HepG2 (cell line): Measurements from ENCODE around the gene TMEM209. TPM values are rescaled to one million over a fixed set of nuclear protein-coding genes. Genes with fewer than 3 reads are reported as not detected.

Experiments used
- AFF4 ChIP-seq: sonication (generic); formaldehyde crosslinking; IDR thresholded peaks from 2 replicates; pipeline ENCODE4 v1.4.0; 2020; ENCODE audit warnings: missing genetic modification reagents
- CEBPB ChIP-seq: IDR thresholded peaks from 2 replicates; pipeline ENCODE4 v1.6.1; 2011; ENCODE audit warnings: low read depth, low read length, improper control_type of control experiment, borderline replicate concordance
- CEBPG ChIP-seq: IDR thresholded peaks from 2 replicates; pipeline ENCODE4 v1.6.1; 2016
- CREB1 ChIP-seq, 2 experiments: fragments of 450-650 bp in 1 of 2; IDR thresholded peaks; 2 replicates each; pipeline ENCODE4 v1.6.1; 2016 to 2017; ENCODE audit warnings: control low read depth in 1 of 2, mild to moderate bottlenecking in 1 of 2, missing compliant biosample characterization in 1 of 2, missing genetic modification characterization in 1 of 2
- FOXP1 ChIP-seq, 2 experiments: fragments of 450-650 bp in 1 of 2; IDR thresholded peaks; 2 replicates each; pipeline ENCODE4 v1.6.1; 2017 to 2018; ENCODE audit warnings: antibody characterized with exemption in 1 of 2
- MAFG ChIP-seq: sonication (generic); formaldehyde crosslinking; IDR thresholded peaks from 2 replicates; pipeline ENCODE4 v1.5.1; 2020; ENCODE audit warnings: mild to moderate bottlenecking, missing genetic modification reagents
- PAXIP1 ChIP-seq: sonication (generic); formaldehyde crosslinking; conservative IDR thresholded peaks from 2 replicates; pipeline ENCODE4 v1.4.0; 2020; ENCODE audit warnings: mild to moderate bottlenecking, missing genetic modification reagents, moderate library complexity
- SUZ12 ChIP-seq: fragments of 150-350 bp; IDR thresholded peaks from 2 replicates; pipeline ENCODE4 v1.6.1; 2014; ENCODE audit warnings: low read depth, low read length
- ZBTB20 ChIP-seq: sonication (generic); formaldehyde crosslinking; IDR thresholded peaks from 2 replicates; pipeline ENCODE4 v1.8.1; 2023; ENCODE audit warnings: missing genetic modification reagents, low read depth, mild to moderate bottlenecking, borderline replicate concordance
- ZFP82 ChIP-seq: sonication (generic); formaldehyde crosslinking; IDR thresholded peaks from 2 replicates; pipeline ENCODE4 v1.5.1; 2020; ENCODE audit warnings: mild to moderate bottlenecking, missing genetic modification reagents, borderline replicate concordance
- ZNF431 ChIP-seq: sonication (generic); formaldehyde crosslinking; IDR thresholded peaks from 2 replicates; pipeline ENCODE4 v1.9.0; 2022; ENCODE audit warnings: missing genetic modification reagents, low read depth, mild to moderate bottlenecking, borderline replicate concordance
- ZNF484 ChIP-seq: sonication (generic); formaldehyde crosslinking; IDR thresholded peaks from 2 replicates; pipeline ENCODE4 v1.5.1; 2020; ENCODE audit warnings: mild to moderate bottlenecking, low read depth, missing genetic modification reagents, borderline replicate concordance
- ZNF660 ChIP-seq: sonication (generic); formaldehyde crosslinking; IDR thresholded peaks from 2 replicates; pipeline ENCODE4 v1.5.1; 2020; ENCODE audit warnings: mild to moderate bottlenecking, low read depth, missing genetic modification reagents, borderline replicate concordance
- ZSCAN9 ChIP-seq: IDR thresholded peaks from 2 replicates; pipeline ENCODE4 v1.6.1; 2016; ENCODE audit warnings: borderline replicate concordance
- polyA plus RNA-seq, 8 experiments: library from polyadenylated mRNA; depleted of rRNA in 3 of 8; stranded (reverse) in 7 of 8; unstranded in 1 of 8; fragments of >200 nt; fragmentation: Illumina TruSeq in 4 of 8; extraction: Trizol in 4 of 8; gene quantifications; 2 replicates each; pipeline versions ENCODE4 v1.2.1 to v1.2.3, GENCODE V29; 2011 to 2016; ENCODE audit warnings: low read depth in 4 of 8, missing spikeins in 1 of 8, mixed read lengths in 1 of 8; ENCODE audit not compliant: insufficient read depth in 1 of 8
- total RNA-seq, 5 experiments: library from RNA; depleted of rRNA; stranded (reverse); fragments of >200 nt; fragmentation: Illumina TruSeq; extraction: Trizol; gene quantifications; 2 replicates each; pipeline ENCODE4 v1.2.3, GENCODE V29; 2016; ENCODE audit warnings: low read depth in 1 of 5
- TF ChIP-seq, protein P1 (sequence below): sonication (generic); formaldehyde crosslinking; IDR thresholded peaks from 2 replicates; pipeline ENCODE4 v1.4.0; 2020; ENCODE audit warnings: missing genetic modification reagents; ENCODE audit errors: not compliant biosample characterization

The TMEM209 gene
- total and polyA plus RNA-seq, 2 of the 13 experiments (the other 11 are each of a cell fraction or from before 2014, with no cell fraction given), result 14.5 to 15.6 TPM

GRCh38 chr7:130151591-130152492 is 53.4 kb downstream of the TMEM209 start (continued):
- TF ChIP-seq ZNF660 (no peak), CREB1 (IDR thresholded peaks at IDR 0.05) (no peak), CREB1 (CRISPR knock-in tag; IDR thresholded peaks at IDR 0.05) (no peak), ZFP82 (CRISPR knock-in tag) (no peak), ZNF484 (CRISPR knock-in tag) (no peak), CEBPB (peak; percentile 92), ZBTB20 (no peak), AFF4 (no peak), ZSCAN9 (CRISPR knock-in tag) (no peak), ZNF431 (CRISPR knock-in tag) (no peak), PAXIP1 (CRISPR knock-in tag) (no peak), MAFG (CRISPR knock-in tag) (no peak), CEBPG (CRISPR knock-in tag) (peak; percentile 68), FOXP1 (IDR thresholded peaks at IDR 0.05) (no peak), FOXP1 (CRISPR knock-in tag; IDR thresholded peaks at IDR 0.05) (no peak), SUZ12 (no peak)
- TF ChIP-seq, protein P1, sequence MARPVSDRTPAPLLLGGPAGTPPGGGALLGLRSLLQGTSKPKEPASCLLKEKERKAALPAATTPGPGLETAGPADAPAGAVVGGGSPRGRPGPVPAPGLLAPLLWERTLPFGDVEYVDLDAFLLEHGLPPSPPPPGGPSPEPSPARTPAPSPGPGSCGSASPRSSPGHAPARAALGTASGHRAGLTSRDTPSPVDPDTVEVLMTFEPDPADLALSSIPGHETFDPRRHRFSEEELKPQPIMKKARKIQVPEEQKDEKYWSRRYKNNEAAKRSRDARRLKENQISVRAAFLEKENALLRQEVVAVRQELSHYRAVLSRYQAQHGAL (CRISPR knock-in tag), result no peak
- TF ChIP-seq, all 625 proteins: peak for 4
